GM19468 (cell line): ENCODE data around the gene CLEC2L.
"Not testable (repeated sequence)": the region's sequence is repeated elsewhere in the genome, so short reads cannot be mapped to it uniquely, and the experiment has no call there.

Source experiments
- ATAC-seq: cut with Tn5 transposase; IDR thresholded peaks from one replicate; pipeline ENCODE4 v1.9.1; 2021; ENCODE audit warnings: mild to moderate bottlenecking, moderate library complexity, moderate number of reproducible peaks; ENCODE audit not compliant: unreplicated experiment; ENCODE audit errors: extremely low read depth

CLEC2L gene

GRCh38 chr7:139548302-139549028 is 25.0 kb downstream of the CLEC2L start:
- no peak for ATAC-seq

- ATAC-seq: not testable (repeated sequence)
Measured at GRCh38 chr7:139553991-139554700, 30.7 kb downstream of the CLEC2L start.

- no peak for ATAC-seq
Measured at GRCh38 chr7:139557857-139558581, 34.5 kb downstream of the CLEC2L start.

GRCh38 chr7:139559364-139560105 is 36.0 kb downstream of the CLEC2L start:
- ATAC-seq: no peak

GRCh38 chr7:139560199-139560598 is 36.7 kb downstream of the CLEC2L start:
- no peak for ATAC-seq

- no peak for ATAC-seq
Measured at GRCh38 chr7:139560678-139561077, 37.2 kb downstream of the CLEC2L start.

- no peak for ATAC-seq
Measured at GRCh38 chr7:139562491-139562890, 39.0 kb downstream of the CLEC2L start.

GRCh38 chr7:139562961-139563565 is 39.6 kb downstream of the CLEC2L start:
- no peak for ATAC-seq

- no peak for ATAC-seq
Measured at GRCh38 chr7:139563856-139564255, 40.4 kb downstream of the CLEC2L start.

- ATAC-seq: no peak
Measured at GRCh38 chr7:139566075-139566474, 42.6 kb downstream of the CLEC2L start.

- no peak for ATAC-seq
Measured at GRCh38 chr7:139566736-139567646, 43.5 kb downstream of the CLEC2L start.

GRCh38 chr7:139567647-139568345 is 44.3 kb downstream of the CLEC2L start:
- no peak for ATAC-seq

- ATAC-seq: no peak
Measured at GRCh38 chr7:139568346-139568675, 44.8 kb downstream of the CLEC2L start.

- no peak for ATAC-seq
Measured at GRCh38 chr7:139568813-139569490, 45.5 kb downstream of the CLEC2L start.

- no peak for ATAC-seq
Measured at GRCh38 chr7:139570119-139570518, 46.6 kb downstream of the CLEC2L start.

GRCh38 chr7:139570626-139571025 is 47.1 kb downstream of the CLEC2L start:
- no peak for ATAC-seq

- ATAC-seq: no peak
Measured at GRCh38 chr7:139571190-139571589, 47.7 kb downstream of the CLEC2L start.

GRCh38 chr7:139571651-139572050 is 48.2 kb downstream of the CLEC2L start:
- no peak for ATAC-seq
